IPS-15b (cell line): ENCODE data around the gene PHACTR3.
"Not testable (repeated sequence)": the region's sequence is repeated elsewhere in the genome, so short reads cannot be mapped to it uniquely, and the experiment has no call there.

Experiments used
- H3K27me3 ChIP-seq: one replicate; pipeline ENCODE4 v1.6.1; 2013; ENCODE audit warnings: low read length; ENCODE audit not compliant: control insufficient read depth, insufficient read depth
- H3K36me3 ChIP-seq: one replicate; pipeline ENCODE4 v1.6.1; 2013; ENCODE audit warnings: low read length; ENCODE audit not compliant: control insufficient read depth, insufficient read depth
- H3K4me1 ChIP-seq: one replicate; pipeline ENCODE4 v1.6.1; 2013; ENCODE audit warnings: mild to moderate bottlenecking, low read length; ENCODE audit not compliant: control insufficient read depth, insufficient read depth
- H3K4me3 ChIP-seq: one replicate; pipeline ENCODE4 v1.5.1; 2013; ENCODE audit warnings: low read depth, low read length
- H3K9ac ChIP-seq: one replicate; pipeline ENCODE4 v1.6.1; 2013; ENCODE audit warnings: low read depth, mild to moderate bottlenecking, low read length
- H3K9me3 ChIP-seq: one replicate; pipeline ENCODE4 v1.6.1; 2013; ENCODE audit warnings: mild to moderate bottlenecking, low read length; ENCODE audit not compliant: control insufficient read depth, insufficient read depth

PHACTR3 gene

DNA sequence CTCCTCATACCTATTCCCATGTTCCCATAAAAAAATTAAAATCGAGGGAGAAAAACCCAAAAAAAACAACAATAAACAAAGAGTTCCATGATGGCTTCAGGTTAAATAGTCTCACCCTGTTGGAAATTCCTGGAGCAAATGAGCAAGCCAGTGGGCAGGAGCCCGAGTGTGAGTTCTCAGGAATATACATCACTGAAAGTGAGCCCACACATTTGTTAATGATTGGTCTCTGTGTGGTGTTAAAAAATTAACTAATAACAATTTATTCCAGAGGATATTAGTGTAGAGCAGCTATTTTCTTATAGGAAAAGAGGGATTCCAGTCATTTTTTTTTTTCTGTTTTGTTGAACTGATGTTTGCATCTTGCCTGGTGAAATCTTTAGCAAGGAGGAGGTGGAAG, 12.9 kb downstream of the PHACTR3 start:
- H3K4me1 ChIP-seq = no peaks in the 10 kb centered on the region
- peaks cover 2% of the 10 kb centered on the region for H3K27me3 ChIP-seq
- no peaks in the 10 kb centered on the region for H3K36me3 ChIP-seq
- no peak overlapping the region for H3K9ac ChIP-seq
- no peaks in the 10 kb centered on the region for H3K9me3 ChIP-seq
- H3K4me3 ChIP-seq = no peak overlapping the region

DNA sequence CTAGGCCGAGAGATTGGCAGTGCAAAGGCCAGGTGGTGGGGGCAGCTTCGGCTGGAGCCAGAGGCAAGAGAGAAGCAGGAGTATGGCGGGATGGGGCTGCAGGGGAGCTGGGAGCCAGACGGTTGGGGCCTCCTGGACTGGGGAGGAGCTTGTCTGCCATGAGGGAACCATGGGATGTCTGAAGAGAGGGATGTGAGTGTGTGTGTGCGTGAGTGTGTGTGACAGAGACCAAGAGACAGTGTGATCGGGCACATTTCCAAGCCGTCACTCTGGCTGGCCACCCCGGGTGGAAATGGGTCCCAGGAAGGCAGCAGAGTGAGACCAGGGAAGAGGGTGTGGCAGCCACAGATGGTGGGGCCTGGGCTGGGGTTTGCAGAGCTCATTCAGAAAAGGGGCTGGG, 13.8 kb downstream of the PHACTR3 start:
- H3K4me1 ChIP-seq = no peaks in the 10 kb centered on the region
- H3K4me3 ChIP-seq = no peak overlapping the region
- H3K9me3 ChIP-seq = no peaks in the 10 kb centered on the region
- no peaks in the 10 kb centered on the region for H3K36me3 ChIP-seq
- no peak overlapping the region for H3K9ac ChIP-seq
- peaks cover 2% of the 10 kb centered on the region for H3K27me3 ChIP-seq

DNA sequence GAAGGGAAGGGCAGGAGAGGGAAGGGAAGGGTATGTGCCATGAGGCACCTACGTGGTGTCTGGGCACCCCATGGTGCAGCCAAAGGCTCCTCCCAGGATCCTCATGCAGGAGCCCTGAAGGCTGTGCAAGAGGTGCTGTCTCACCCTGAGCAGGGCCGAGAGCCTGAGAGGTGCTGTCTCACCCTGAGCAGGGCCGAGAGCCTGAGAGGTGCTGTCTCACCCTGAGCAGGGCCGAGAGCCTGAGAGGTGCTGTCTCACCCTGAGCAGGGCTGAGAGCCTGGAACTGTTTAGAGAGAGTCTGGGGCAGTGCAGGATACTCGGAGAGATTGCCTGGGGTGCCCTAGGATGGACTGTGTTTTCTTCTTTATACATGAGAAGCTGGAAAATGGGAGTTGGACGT, 14.2 kb downstream of the PHACTR3 start:
- H3K4me3 ChIP-seq, H3K4me1 ChIP-seq, H3K36me3 ChIP-seq, H3K9ac ChIP-seq, H3K9me3 ChIP-seq, H3K27me3 ChIP-seq: not testable (repeated sequence)

DNA sequence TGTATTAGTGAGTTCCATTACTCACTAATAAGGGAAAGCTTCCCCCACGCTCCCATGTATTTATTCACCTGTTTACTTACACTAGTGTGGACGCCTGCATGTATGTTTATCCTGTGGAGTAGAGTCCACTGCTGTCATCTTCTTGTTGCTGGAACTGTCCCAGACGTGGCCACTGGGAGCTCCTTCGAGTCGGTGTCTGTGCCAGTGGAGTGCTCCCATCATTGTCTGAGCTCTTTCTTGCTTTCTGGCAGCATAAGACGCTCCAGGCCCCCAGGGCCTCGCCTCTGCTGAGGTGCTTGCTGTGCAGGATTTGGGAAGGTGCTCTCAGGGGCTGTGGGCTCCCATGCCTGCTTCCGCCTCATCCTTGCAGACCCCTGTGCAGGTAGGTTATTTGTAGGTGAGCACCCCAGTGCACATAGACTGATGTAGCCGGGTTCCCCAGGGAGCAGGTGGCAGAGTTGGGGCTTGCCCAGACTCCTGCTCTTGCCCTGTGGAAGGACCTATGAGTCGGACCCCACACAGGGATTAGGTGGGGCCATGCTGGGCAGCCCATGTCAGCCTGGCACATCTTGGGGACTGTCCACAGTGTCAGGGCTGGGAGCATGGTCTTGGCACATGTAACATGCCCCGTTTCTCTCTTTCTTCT, 16.6 kb downstream of the PHACTR3 start:
- Histone ChIP-seq H3K9me3 (no peaks in the 10 kb centered on the region), H3K4me3 (no peak overlapping the region), H3K36me3 (no peaks in the 10 kb centered on the region)

DNA sequence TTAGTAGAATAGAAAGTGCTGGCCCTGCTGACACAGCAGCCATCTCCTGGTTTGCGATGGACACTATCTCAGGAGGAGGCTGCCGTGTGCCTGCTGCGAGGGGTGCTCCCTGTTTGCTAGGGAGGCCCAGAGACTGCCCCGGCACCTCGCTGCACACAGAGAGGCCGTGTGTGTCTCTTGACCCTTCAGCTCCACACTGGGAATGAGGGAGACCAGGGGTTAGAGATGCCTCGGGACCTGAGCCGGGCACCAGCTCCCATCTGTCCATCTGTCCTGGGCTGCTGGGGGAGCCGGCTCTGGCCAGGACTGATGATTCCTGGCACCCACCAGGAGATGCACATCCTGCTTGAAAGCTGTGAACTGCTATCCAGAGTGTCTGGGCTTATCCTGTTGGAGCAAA, 18.2 kb downstream of the PHACTR3 start:
- Histone ChIP-seq H3K9me3 (no peaks in the 10 kb centered on the region), H3K36me3 (no peaks in the 10 kb centered on the region), H3K4me3 (no peak overlapping the region), H3K4me1 (no peaks in the 10 kb centered on the region), H3K27me3 (peaks cover 5% of the 10 kb centered on the region), H3K9ac (no peak overlapping the region)

More for the DNA sequence above, 16.6 kb downstream of the PHACTR3 start:
- H3K27me3 ChIP-seq = peaks cover 5% of the 10 kb centered on the region
- H3K9ac ChIP-seq = no peak overlapping the region
- no peaks in the 10 kb centered on the region for H3K4me1 ChIP-seq

DNA sequence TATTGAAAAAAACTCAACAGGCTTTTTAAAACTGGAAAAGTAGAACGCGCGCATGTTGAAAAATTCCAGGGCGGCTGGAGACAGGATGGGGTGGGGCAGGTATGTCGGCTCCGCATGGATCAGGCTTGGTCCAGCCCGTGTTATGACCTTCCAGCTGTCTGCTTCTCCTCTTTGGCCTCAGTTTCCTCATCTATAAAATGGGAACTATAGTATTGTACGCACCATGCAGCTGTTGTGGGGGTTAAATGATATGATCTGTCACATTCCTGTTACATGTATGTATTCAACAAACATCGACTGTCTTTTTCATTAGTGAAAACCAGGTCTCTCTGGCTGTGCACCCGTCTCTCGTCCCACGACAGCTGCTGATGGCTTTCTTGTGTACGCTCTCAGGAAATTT, 18.8 kb downstream of the PHACTR3 start:
- Histone ChIP-seq H3K4me3 (no peak overlapping the region), H3K9ac (no peak overlapping the region), H3K27me3 (peaks cover 3% of the 10 kb centered on the region), H3K36me3 (no peaks in the 10 kb centered on the region), H3K9me3 (no peaks in the 10 kb centered on the region), H3K4me1 (no peaks in the 10 kb centered on the region)

DNA sequence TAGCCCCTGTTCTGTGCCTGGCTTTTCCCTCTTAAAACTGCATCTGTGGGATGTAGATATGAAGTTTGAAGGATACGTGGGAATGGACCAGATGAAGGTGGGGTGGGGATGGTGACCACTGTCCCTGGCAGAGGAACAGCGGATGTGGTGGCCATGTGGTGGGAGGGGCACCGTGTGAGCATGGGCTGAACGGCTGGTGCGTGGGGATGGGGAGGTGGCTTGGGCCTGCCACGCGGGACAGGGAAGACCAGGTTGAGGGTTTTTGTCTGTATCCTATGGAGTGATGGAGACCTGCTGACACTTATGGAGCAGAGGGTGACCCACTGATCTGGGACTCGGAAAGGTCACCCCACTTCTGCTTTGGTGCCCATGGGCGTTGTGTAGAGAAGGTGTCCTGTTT, 19.2 kb downstream of the PHACTR3 start:
- Histone ChIP-seq H3K4me3 (no peak overlapping the region), H3K9me3 (no peaks in the 10 kb centered on the region), H3K36me3 (no peaks in the 10 kb centered on the region), H3K27me3 (peaks cover 3% of the 10 kb centered on the region), H3K4me1 (no peaks in the 10 kb centered on the region), H3K9ac (no peak overlapping the region)

DNA sequence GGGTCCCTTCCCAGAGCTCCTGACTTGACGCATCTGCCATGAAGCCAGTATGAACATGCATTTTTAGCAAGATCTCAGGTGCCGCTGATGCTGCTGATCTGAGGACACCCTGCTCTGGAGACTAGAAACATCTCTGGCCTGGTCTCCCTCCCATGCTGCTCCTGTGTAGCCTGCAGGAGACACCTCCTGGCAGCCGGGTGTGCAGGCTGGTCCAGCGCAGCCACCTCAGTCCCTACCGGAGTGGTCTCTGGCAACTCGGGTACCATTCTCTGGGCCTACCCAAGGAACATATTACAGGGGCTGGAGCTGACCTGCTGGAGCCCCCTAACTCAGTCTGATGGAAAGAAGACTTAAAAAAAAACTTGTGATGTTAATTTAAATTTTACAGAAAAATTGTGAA, 20.1 kb downstream of the PHACTR3 start:
- Histone ChIP-seq H3K36me3 (no peaks in the 10 kb centered on the region), H3K4me1 (no peaks in the 10 kb centered on the region), H3K27me3 (peaks cover 3% of the 10 kb centered on the region), H3K9ac (no peak overlapping the region), H3K9me3 (no peaks in the 10 kb centered on the region), H3K4me3 (no peak overlapping the region)

DNA sequence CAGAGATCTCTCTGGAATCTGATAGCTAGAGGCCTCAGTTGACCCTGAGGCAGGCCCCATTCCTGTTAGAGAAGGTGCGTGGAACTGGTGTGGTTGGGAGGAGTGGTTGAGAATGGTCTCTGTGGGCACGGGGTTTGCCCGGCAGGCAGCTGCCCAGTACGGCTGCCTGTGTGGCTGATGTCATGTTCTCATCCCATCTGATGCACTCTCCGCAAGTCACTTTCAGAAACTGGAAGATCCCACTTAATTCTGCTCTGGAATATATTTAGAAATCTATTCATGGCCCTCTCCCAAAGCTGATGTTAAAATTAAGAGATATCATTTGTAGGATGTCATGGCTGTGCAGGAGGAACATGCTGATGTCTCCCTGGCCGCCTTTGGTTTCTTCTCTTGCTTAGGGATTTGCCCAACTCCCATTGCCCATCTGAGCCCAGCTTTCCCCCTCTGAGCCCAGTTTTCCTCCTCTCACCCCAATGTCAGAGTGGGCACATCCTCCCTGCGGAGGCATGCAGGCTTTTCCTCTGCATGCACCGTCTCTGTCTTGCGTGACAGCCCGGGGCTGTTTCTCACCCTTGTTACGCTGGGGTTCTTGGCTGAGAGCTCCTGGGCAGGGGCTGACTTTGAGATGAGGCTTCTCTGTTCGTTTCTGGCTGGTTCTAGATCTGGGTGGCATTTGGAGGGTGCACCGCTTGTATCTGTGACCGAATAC, 21.0 kb downstream of the PHACTR3 start:
- Histone ChIP-seq H3K9me3 (no peaks in the 10 kb centered on the region), H3K36me3 (no peaks in the 10 kb centered on the region), H3K27me3 (peaks cover 3% of the 10 kb centered on the region), H3K9ac (no peak overlapping the region), H3K4me1 (no peaks in the 10 kb centered on the region), H3K4me3 (no peak overlapping the region)

DNA sequence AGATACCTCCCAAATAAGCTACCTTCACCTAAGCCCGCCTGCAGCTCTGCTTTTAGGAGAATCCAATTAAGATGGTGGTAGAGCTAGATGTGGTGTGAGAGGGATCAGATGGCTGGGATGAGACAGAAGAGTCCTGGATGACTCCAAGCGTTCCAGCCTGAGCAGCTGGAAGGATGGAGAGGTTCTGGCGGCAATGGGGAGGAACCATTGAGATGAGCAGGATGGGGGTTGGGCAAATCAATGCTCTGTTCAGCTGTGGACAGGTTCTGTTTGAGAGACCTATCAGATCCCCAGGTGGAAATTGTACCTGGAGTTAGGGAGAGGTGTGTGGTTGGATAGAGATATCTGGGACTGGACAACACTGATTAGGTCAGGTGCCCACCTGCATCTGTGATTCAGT, 23.0 kb downstream of the PHACTR3 start:
- H3K9ac ChIP-seq = no peak overlapping the region
- no peaks in the 10 kb centered on the region for H3K36me3 ChIP-seq
- no peaks in the 10 kb centered on the region for H3K4me1 ChIP-seq
- no peaks in the 10 kb centered on the region for H3K9me3 ChIP-seq
- peaks cover 3% of the 10 kb centered on the region for H3K27me3 ChIP-seq
- no peak overlapping the region for H3K4me3 ChIP-seq

DNA sequence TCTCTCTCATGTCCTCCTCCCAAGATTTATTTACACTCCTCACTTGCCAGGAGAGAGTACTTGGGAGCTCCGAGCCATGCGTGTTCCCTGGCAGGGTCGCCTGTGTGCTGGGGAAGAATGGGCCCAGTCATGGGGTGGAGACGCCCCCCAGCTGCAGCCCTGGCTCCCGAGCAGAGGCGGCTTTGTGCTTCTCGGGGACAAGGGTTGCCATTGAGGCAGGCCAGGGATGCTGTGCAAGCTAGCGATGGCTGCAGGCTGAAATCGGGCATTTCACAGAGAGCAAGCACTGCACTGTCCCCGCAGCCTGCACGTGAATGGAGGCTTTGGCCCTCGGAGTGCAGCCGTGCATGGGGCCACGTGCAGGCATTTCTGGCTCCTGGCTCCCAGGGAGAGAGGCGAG, 23.8 kb downstream of the PHACTR3 start:
- Histone ChIP-seq H3K9me3 (no peaks in the 10 kb centered on the region), H3K36me3 (no peaks in the 10 kb centered on the region), H3K9ac (no peak overlapping the region), H3K4me1 (no peaks in the 10 kb centered on the region), H3K4me3 (no peak overlapping the region), H3K27me3 (peaks cover 3% of the 10 kb centered on the region)
